ENCODE measurements around the gene NXF2B.
A peak's percentile ranks its signal among the peaks of the same experiment; 100 is the strongest.

The NXF2B gene

DNA sequence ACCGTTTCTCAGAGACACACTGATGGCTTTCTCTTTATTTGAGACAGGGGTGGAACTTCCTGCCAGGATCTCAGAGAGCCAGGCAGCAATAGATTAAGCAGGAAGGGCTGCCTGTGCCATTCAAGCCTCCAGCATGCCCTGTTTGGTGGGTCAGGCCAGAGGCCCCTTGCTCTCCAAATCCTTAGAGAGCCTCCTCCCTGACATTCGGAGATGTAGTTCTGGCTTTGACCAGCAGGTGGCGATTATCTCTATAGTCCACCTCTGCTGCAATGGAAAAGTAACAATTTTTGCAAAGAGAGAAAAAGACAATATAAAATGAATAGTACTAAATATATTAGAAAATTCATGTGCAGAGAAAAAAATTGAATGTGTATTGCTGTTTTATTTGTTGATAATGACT lies 93.9 kb downstream of the NXF2B start:
- H3K9me3 ChIP-seq (ENCODE audit: control insufficient read depth, insufficient read depth, low read length): no peaks in the 10 kb centered on the region
- no peaks in the 10 kb centered on the region for H3K4me1 ChIP-seq (ENCODE audit: control insufficient read depth, low read length)
- H3K4me2 ChIP-seq (ENCODE audit: low read length): no peak overlapping the region
- no peaks in the 10 kb centered on the region for H3F3A ChIP-seq (ENCODE audit: control insufficient read depth, insufficient read depth)
- H3K36me3 ChIP-seq (ENCODE audit: control insufficient read depth, low read length): no peaks in the 10 kb centered on the region
- H3K9me2 ChIP-seq (replicated peaks; ENCODE audit: control insufficient read depth, low read length): no peaks in the 10 kb centered on the region
- no peaks in the 10 kb centered on the region for H3K79me2 ChIP-seq (ENCODE audit: control insufficient read depth, low read length)
- TF ChIP-seq, protein P1, sequence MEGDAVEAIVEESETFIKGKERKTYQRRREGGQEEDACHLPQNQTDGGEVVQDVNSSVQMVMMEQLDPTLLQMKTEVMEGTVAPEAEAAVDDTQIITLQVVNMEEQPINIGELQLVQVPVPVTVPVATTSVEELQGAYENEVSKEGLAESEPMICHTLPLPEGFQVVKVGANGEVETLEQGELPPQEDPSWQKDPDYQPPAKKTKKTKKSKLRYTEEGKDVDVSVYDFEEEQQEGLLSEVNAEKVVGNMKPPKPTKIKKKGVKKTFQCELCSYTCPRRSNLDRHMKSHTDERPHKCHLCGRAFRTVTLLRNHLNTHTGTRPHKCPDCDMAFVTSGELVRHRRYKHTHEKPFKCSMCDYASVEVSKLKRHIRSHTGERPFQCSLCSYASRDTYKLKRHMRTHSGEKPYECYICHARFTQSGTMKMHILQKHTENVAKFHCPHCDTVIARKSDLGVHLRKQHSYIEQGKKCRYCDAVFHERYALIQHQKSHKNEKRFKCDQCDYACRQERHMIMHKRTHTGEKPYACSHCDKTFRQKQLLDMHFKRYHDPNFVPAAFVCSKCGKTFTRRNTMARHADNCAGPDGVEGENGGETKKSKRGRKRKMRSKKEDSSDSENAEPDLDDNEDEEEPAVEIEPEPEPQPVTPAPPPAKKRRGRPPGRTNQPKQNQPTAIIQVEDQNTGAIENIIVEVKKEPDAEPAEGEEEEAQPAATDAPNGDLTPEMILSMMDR (IDR thresholded peaks at IDR 0.05; ENCODE audit: low read depth, low read length, poor library complexity, severe bottlenecking): peak; percentile 54
- TF ChIP-seq EZH2phosphoT487 (IDR thresholded peaks at IDR 0.05; ENCODE audit: borderline replicate concordance, low read length): no peak
- no peak overlapping the region for H3K27ac ChIP-seq (ENCODE audit: low read depth, low read length)
- no peaks in the 10 kb centered on the region for H3K27me3 ChIP-seq (ENCODE audit: control insufficient read depth, low read length)
- no peak overlapping the region for H3K4me3 ChIP-seq (ENCODE audit: low read length)
- no peaks in the 10 kb centered on the region for H4K20me1 ChIP-seq (ENCODE audit: control insufficient read depth, insufficient read depth, low read depth, low read length)

DNA sequence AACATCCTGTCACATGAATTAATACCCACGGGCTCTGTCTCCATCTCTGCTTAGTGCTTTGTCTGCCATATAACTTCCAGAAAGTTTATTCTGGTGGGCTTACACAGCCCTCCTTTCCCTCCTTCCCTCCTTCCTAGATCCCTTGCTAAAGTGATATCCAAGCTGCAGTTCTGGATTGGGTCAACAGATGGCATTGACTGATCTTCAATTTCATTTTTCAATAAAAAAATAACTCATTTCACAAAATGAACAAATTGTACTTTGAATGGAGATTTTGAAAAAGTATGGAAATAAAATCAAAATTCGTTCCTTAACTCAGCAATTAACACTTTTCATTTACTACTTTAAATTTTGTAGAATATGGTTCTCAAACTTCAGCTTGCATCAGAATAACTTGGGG lies 97.9 kb downstream of the NXF2B start:
- Histone ChIP-seq H3K27ac (ENCODE audit: low read depth, low read length) (no peak overlapping the region), H3K4me2 (ENCODE audit: low read length) (no peak overlapping the region), H3K9me3 (ENCODE audit: control insufficient read depth, insufficient read depth, low read length) (no peaks in the 10 kb centered on the region), H3F3A (ENCODE audit: control insufficient read depth, insufficient read depth) (no peaks in the 10 kb centered on the region), H3K36me3 (ENCODE audit: control insufficient read depth, low read length) (no peaks in the 10 kb centered on the region), H4K20me1 (ENCODE audit: control insufficient read depth, insufficient read depth, low read depth, low read length) (no peaks in the 10 kb centered on the region), H3K27me3 (ENCODE audit: control insufficient read depth, low read length) (no peaks in the 10 kb centered on the region), H3K79me2 (ENCODE audit: control insufficient read depth, low read length) (no peaks in the 10 kb centered on the region), H3K4me1 (ENCODE audit: control insufficient read depth, low read length) (no peaks in the 10 kb centered on the region), H3K9me2 (replicated peaks; ENCODE audit: control insufficient read depth, low read length) (no peaks in the 10 kb centered on the region), H3K4me3 (ENCODE audit: low read length) (no peak overlapping the region)
- TF ChIP-seq, protein P1 (IDR thresholded peaks at IDR 0.05; ENCODE audit: low read depth, low read length, poor library complexity, severe bottlenecking): no peak
- no peak for TF ChIP-seq EZH2phosphoT487 (IDR thresholded peaks at IDR 0.05; ENCODE audit: borderline replicate concordance, low read length)

DNA sequence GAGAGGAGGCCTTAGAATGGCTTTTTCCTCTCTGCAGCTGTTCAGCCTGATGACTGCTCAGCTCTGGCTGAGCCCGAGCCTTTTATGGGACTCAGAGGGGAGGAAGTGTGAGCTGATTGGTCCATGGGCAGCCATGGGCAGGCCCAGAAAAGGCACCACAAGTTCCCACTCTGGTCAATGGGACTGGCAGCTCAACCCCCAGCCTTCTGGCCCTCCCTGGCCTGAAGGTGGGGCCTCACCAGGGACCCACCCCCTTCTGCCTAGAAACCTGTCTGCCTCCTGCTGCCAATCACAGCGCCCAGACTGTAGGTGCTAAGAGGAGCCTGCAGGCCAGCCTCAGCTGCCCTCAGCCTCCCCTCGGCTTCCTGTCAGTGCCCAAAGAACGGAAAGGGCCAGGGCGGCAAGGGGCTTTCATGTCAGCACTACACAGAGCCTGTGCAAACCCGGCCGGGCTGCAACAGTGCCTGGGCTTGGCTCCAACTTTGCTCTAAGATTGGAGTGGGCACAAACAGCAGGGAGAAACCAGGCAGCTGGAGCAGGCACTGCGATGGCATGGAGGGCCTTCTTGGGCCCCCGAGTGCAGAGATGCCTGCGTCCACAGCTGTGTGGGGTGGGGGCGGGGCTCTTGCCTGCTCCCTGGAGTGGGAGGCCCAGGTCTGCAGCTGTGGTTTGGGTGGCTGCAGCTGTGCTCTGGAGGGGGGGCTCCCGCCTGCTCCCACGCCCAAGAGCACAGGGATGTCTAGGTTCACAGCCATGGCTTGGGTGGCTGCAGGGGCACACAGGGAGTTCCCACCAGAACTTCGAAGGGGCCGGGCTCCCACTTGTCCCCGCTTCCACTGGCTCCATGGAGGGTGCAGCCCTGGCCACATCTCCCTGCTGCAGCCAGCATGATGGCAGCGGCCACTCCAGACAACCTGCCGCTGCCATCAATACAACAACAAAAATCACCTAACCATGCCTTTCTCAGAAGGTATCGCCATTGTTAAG lies 100.2 kb downstream of the NXF2B start:
- Histone ChIP-seq H3K4me1 (ENCODE audit: control insufficient read depth, low read length) (no peaks in the 10 kb centered on the region), H3K9me2 (replicated peaks; ENCODE audit: control insufficient read depth, low read length) (no peaks in the 10 kb centered on the region), H3K4me2 (ENCODE audit: low read length) (no peak overlapping the region), H3K9me3 (ENCODE audit: control insufficient read depth, insufficient read depth, low read length) (no peaks in the 10 kb centered on the region), H3K4me3 (ENCODE audit: low read length) (no peak overlapping the region), H3K79me2 (ENCODE audit: control insufficient read depth, low read length) (no peaks in the 10 kb centered on the region), H4K20me1 (ENCODE audit: control insufficient read depth, insufficient read depth, low read depth, low read length) (no peaks in the 10 kb centered on the region), H3K36me3 (ENCODE audit: control insufficient read depth, low read length) (no peaks in the 10 kb centered on the region), H3K27me3 (ENCODE audit: control insufficient read depth, low read length) (no peaks in the 10 kb centered on the region), H3K27ac (ENCODE audit: low read depth, low read length) (no peak overlapping the region), H3F3A (ENCODE audit: control insufficient read depth, insufficient read depth) (no peaks in the 10 kb centered on the region)
- no peak for TF ChIP-seq EZH2phosphoT487 (IDR thresholded peaks at IDR 0.05; ENCODE audit: borderline replicate concordance, low read length)
- TF ChIP-seq, protein P1 (IDR thresholded peaks at IDR 0.05; ENCODE audit: low read depth, low read length, poor library complexity, severe bottlenecking): no peak

All from DOHH2 (cell line).